A673 (cell line): ENCODE results near the gene TENM4. TPM values are rescaled to one million over a fixed set of nuclear protein-coding genes. Genes with fewer than 3 reads are reported as not detected.

ENCODE experiments used
- BruUV-seq: library from RNA; stranded (reverse); fragments of 400-500 nt; replicated peaks from 2 replicates; lab custom pipeline; 2021; lab: Mats Ljungman, UMichigan
- CTCF ChIA-PET: fragments of 300-600 bp; sonication (Branson Sonifier 250); formaldehyde crosslinking; loops from one replicate; lab custom pipeline; 2022; ENCODE audit warnings: antibody characterized with exemption; lab: Charles Lee
- POLR2A ChIA-PET: fragments of 300-600 bp; sonication (Branson Sonifier 250); formaldehyde crosslinking; loops from one replicate; lab custom pipeline; 2022; ENCODE audit warnings: antibody characterized with exemption; ENCODE audit not compliant: low non-redundant PET; lab: Charles Lee
- DNase-seq: peaks from one replicate; pipeline ENCODE4 v3.0.0-alpha.2; 2015; ENCODE audit warnings: low spot score
- H3K27ac ChIP-seq: fragments of 200-600 bp; sonication (generic); 2 replicates; pipeline ENCODE4 v1.5.1; 2016; ENCODE audit warnings: mixed run types, low read depth, mild to moderate bottlenecking, mixed read lengths, antibody characterized with exemption, low read length; ENCODE audit not compliant: poor library complexity, severe bottlenecking
- H3K27me3 ChIP-seq: fragments of 200-600 bp; sonication (generic); replicated peaks from 2 replicates; pipeline ENCODE4 v1.6.1; 2017; ENCODE audit warnings: mixed run types, low read depth, mild to moderate bottlenecking, mixed read lengths, antibody characterized with exemption, low read length; ENCODE audit not compliant: insufficient read depth, poor library complexity
- H3K36me3 ChIP-seq: fragments of 200-600 bp; sonication (generic); 2 replicates; pipeline ENCODE4 v1.6.1; 2016; ENCODE audit warnings: mixed run types, mild to moderate bottlenecking, mixed read lengths, antibody characterized with exemption, low read length; ENCODE audit not compliant: insufficient read depth, poor library complexity, severe bottlenecking
- H3K4me1 ChIP-seq: fragments of 200-600 bp; sonication (generic); 2 replicates; pipeline ENCODE4 v1.6.1; 2017; ENCODE audit warnings: mixed run types, mild to moderate bottlenecking, mixed read lengths, antibody characterized with exemption, low read length; ENCODE audit not compliant: insufficient read depth, poor library complexity, severe bottlenecking
- H3K4me3 ChIP-seq: fragments of 200-600 bp; sonication (generic); 2 replicates; pipeline ENCODE4 v1.5.1; 2016; ENCODE audit warnings: low read depth, mixed run types, mild to moderate bottlenecking, mixed read lengths, low read length; ENCODE audit not compliant: poor library complexity, severe bottlenecking
- H3K9me3 ChIP-seq: fragments of 200-600 bp; sonication (generic); 2 replicates; pipeline ENCODE4 v1.6.1; 2016; ENCODE audit warnings: mixed run types, low read depth, mild to moderate bottlenecking, mixed read lengths, antibody characterized with exemption, low read length; ENCODE audit not compliant: poor library complexity, severe bottlenecking
- EZH2 ChIP-seq: fragments of 200-600 bp; sonication (generic); IDR thresholded peaks from 2 replicates; pipeline ENCODE4 v1.6.1; 2017; ENCODE audit warnings: borderline replicate concordance, low read depth, mild to moderate bottlenecking, mixed read lengths, antibody characterized with exemption, low read length; ENCODE audit not compliant: poor library complexity, severe bottlenecking
- intact Hi-C: fragments of 100-400 bp; cut with micrococcal nuclease; formaldehyde crosslinking; loops from one replicate; pipeline ENCODE4 v1.10.0; 2022; ENCODE audit not compliant: unreplicated experiment
- total RNA-seq: library from RNA; stranded (reverse); gene quantifications from 2 replicates; pipeline ENCODE4 v1.2.3, GENCODE V29; 2021
- TF ChIP-seq, protein P1 (sequence below): fragments of 300-800, 200-600 bp; sonication (generic); conservative IDR thresholded peaks from 2 replicates; pipeline ENCODE4 v1.5.1; 2017; ENCODE audit warnings: low read depth, mild to moderate bottlenecking, antibody characterized with exemption, low read length, moderate library complexity, mixed read lengths

The TENM4 gene
- total RNA-seq, 1 experiment from 2014 or later, result 0.11 TPM

DNA sequence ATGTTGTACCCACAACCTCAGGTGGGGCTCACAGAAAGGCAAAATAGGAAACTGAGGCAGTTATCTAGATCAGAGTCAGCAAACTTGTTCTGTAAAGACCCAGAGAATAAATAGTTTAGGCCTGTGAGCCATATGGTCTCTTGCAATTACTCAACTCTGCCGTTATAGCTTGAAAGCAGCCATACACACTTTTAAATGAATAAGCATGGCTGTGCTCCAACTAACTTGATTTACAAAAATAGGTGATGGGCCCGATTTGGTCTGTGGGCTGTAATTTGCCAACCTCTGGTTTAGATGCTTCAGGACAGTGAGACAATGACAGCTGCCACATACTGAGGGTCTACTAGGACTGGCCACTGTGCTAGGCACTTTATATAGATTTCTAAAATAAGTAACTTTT, 667.3 kb downstream of the TENM4 start:
- no TSS peak for BruUV-seq
- peaks cover 11% of the 10 kb centered on the region for H3K27me3 ChIP-seq
- H3K36me3 ChIP-seq, result no peaks in the 10 kb centered on the region
- no peak for TF ChIP-seq EZH2
- TF ChIP-seq, protein P1, sequence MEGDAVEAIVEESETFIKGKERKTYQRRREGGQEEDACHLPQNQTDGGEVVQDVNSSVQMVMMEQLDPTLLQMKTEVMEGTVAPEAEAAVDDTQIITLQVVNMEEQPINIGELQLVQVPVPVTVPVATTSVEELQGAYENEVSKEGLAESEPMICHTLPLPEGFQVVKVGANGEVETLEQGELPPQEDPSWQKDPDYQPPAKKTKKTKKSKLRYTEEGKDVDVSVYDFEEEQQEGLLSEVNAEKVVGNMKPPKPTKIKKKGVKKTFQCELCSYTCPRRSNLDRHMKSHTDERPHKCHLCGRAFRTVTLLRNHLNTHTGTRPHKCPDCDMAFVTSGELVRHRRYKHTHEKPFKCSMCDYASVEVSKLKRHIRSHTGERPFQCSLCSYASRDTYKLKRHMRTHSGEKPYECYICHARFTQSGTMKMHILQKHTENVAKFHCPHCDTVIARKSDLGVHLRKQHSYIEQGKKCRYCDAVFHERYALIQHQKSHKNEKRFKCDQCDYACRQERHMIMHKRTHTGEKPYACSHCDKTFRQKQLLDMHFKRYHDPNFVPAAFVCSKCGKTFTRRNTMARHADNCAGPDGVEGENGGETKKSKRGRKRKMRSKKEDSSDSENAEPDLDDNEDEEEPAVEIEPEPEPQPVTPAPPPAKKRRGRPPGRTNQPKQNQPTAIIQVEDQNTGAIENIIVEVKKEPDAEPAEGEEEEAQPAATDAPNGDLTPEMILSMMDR, result no peak
- H3K9me3 ChIP-seq, result no peaks in the 10 kb centered on the region
- no peak overlapping the region for H3K4me3 ChIP-seq
- H3K4me1 ChIP-seq, result no peaks in the 10 kb centered on the region
- CTCF ChIA-PET, result no interaction called here
- POLR2A ChIA-PET, result no interaction called here
- intact Hi-C loops, result no loop called here
- H3K27ac ChIP-seq, result no peak overlapping the region
- DNase-seq, result no peak

DNA sequence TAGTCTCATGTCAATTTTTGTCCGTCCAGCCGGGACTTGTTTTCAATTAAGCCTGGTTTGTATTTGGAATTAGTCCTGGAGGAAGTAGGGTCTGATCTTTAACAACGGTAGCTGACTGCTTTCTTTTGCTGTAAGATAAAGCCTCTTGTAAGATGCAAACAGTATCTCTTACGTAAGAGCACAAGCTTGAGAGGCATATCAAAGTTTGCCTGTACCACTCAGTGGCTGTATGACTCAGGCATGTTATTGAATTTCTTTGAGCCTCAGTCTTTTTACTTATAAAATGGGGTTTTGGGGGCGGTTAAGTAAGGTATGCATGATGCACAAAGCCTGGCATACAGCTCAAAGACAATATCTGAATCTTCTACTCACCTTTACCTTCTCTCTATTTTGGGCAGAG, 667.8 kb downstream of the TENM4 start:
- Histone ChIP-seq H3K36me3 (no peaks in the 10 kb centered on the region), H3K27ac (no peak overlapping the region), H3K4me3 (no peak overlapping the region), H3K27me3 (peaks cover 11% of the 10 kb centered on the region), H3K9me3 (no peaks in the 10 kb centered on the region), H3K4me1 (no peaks in the 10 kb centered on the region)
- intact Hi-C loops, result no loop called here
- no TSS peak for BruUV-seq
- ChIA-PET CTCF (no interaction called here), POLR2A (no interaction called here)
- no peak for DNase-seq
- TF ChIP-seq, protein P1, result no peak
- TF ChIP-seq EZH2, result no peak

DNA sequence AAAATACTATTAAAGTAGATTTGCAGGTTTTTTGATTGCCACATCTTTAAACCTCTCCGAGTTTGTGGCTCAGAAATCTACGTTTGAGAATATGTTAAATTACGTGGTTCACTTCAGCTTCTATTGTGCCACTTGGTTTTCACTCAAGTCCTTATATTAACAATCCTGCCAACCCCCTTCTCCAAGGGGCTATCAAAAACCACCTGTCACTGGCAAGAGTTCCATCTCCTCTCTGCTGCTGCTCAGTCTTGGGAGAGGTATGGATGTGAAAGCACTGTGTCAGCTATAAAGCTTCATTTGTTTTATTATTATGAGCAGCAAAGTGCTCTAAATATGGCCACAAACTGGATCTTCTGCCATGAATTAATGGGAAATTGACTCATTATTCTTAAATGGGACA, 668.6 kb downstream of the TENM4 start:
- peaks cover 11% of the 10 kb centered on the region for H3K27me3 ChIP-seq
- no peaks in the 10 kb centered on the region for H3K9me3 ChIP-seq
- no peak overlapping the region for H3K27ac ChIP-seq
- intact Hi-C loops, result no loop called here
- TF ChIP-seq, protein P1, result no peak
- TF ChIP-seq EZH2, result no peak
- no TSS peak for BruUV-seq
- ChIA-PET CTCF (no interaction called here), POLR2A (no interaction called here)
- no peak overlapping the region for H3K4me3 ChIP-seq
- no peaks in the 10 kb centered on the region for H3K4me1 ChIP-seq
- no peaks in the 10 kb centered on the region for H3K36me3 ChIP-seq
- DNase-seq, result no peak
